GM12892 (cell line): Measurements from ENCODE around the gene MAVS.

Experiments
- DNase-seq: peaks from one replicate; pipeline ENCODE4 v3.0.0; 2011; ENCODE audit not compliant: insufficient read length
- FAIRE-seq: peaks from 2 replicates; lab custom pipeline; 2011; peaks lifted over from hg19 to GRCh38; lab: Jason Lieb, UNC
- POLR2A ChIP-seq: IDR thresholded peaks from 2 replicates; pipeline ENCODE4 v1.6.1; 2011; ENCODE audit warnings: low read depth, low read length, control low read depth
- POLR2AphosphoS5 ChIP-seq: IDR thresholded peaks from 2 replicates; pipeline ENCODE4 v1.6.1; 2011; ENCODE audit warnings: low read depth, low read length, control low read depth
- TAF1 ChIP-seq: IDR thresholded peaks from 2 replicates; pipeline ENCODE4 v1.6.1; 2011; ENCODE audit warnings: low read depth, mild to moderate bottlenecking, control low read depth, low read length, borderline replicate concordance

MAVS gene

GRCh38 chr20:3911956-3912355, 65.3 kb downstream of the MAVS start:
- TF ChIP-seq POLR2A (0 out of 2 replicates have a peak, but pooled peaks have one; percentile 21), POLR2AphosphoS5 (no peak)
- FAIRE-seq, result no peak

GRCh38 chr20:3914446-3914845, 67.8 kb downstream of the MAVS start:
- FAIRE-seq (no peak), DNase-seq (no peak)
- TF ChIP-seq TAF1 (no peak), POLR2AphosphoS5 (no peak), POLR2A (no peak)

More at GRCh38 chr20:3911956-3912355, 65.3 kb downstream of the MAVS start:
- DNase-seq, result no peak

- no peak for FAIRE-seq
- TF ChIP-seq TAF1 (no peak), POLR2AphosphoS5 (no peak), POLR2A (no peak)
- no peak for DNase-seq
Observed at GRCh38 chr20:3915691-3916090, 69.1 kb downstream of the MAVS start.

- TF ChIP-seq TAF1 (no peak), POLR2AphosphoS5 (no peak), POLR2A (no peak)
- no peak for FAIRE-seq
- no peak for DNase-seq
Observed at GRCh38 chr20:3916364-3916763, 69.7 kb downstream of the MAVS start.

- TF ChIP-seq POLR2A (no peak), POLR2AphosphoS5 (no peak), TAF1 (no peak)
- FAIRE-seq, result no peak
Observed at GRCh38 chr20:3919352-3919751, 72.7 kb downstream of the MAVS start.

GRCh38 chr20:3922223-3922982, 75.8 kb downstream of the MAVS start:
- no peak for TF ChIP-seq POLR2A
- 0 out of 2 replicates have a peak, but pooled peaks have one; percentile 26 for TF ChIP-seq POLR2AphosphoS5
- FAIRE-seq (no peak), DNase-seq (no peak)

More at GRCh38 chr20:3919352-3919751, 72.7 kb downstream of the MAVS start:
- no peak for DNase-seq

- FAIRE-seq (no peak), DNase-seq (no peak)
- TF ChIP-seq POLR2A (no peak), TAF1 (no peak), POLR2AphosphoS5 (no peak)
Observed at GRCh38 chr20:3922983-3923339, 76.3 kb downstream of the MAVS start.

GRCh38 chr20:3923818-3924217, 77.2 kb downstream of the MAVS start:
- no peak for TF ChIP-seq POLR2AphosphoS5
- TF ChIP-seq TAF1, result no peak
- no peak for TF ChIP-seq POLR2A
- no peak for DNase-seq
- FAIRE-seq, result no peak

- FAIRE-seq, result no peak
- TF ChIP-seq POLR2A, result peak; percentile 69
- TF ChIP-seq POLR2AphosphoS5, result peak; percentile 85; the same call in 1 of the 2 replicates
- no peak for TF ChIP-seq TAF1
- DNase-seq, result no peak
Observed at GRCh38 chr20:3924304-3925112, 77.9 kb downstream of the MAVS start.

- DNase-seq, result no peak
- TF ChIP-seq TAF1 (no peak), POLR2A (peak; percentile 34; the same call in 1 of the 2 replicates), POLR2AphosphoS5 (0 out of 2 replicates have a peak, but pooled peaks have one; percentile 6)
- FAIRE-seq, result no peak
Observed at GRCh38 chr20:3925113-3925695, 78.6 kb downstream of the MAVS start.
